GM13977 (cell line): Measurements from ENCODE around the gene AKNAD1.

Source experiments
- DNase-seq: peaks from one replicate; pipeline ENCODE4 v3.0.0; 2012; ENCODE audit warnings: low spot score
- CTCF ChIP-seq: IDR thresholded peaks from 2 replicates; pipeline ENCODE4 v1.5.1; 2012; ENCODE audit warnings: mild to moderate bottlenecking, control low read depth; ENCODE audit not compliant: insufficient read depth; ENCODE audit errors: extremely low read depth, missing control alignments
- in situ Hi-C: fragments of 300-500 bp; cut with MboI; formaldehyde crosslinking; loops from one replicate; pipeline ENCODE4 v1.12.0; 2022; ENCODE audit warnings: low sequenced_read_pairs, low pct_unique_long_range_greater_than_20kb, mixed read lengths, inconsistent platforms; ENCODE audit not compliant: unreplicated experiment

AKNAD1 gene

DNA sequence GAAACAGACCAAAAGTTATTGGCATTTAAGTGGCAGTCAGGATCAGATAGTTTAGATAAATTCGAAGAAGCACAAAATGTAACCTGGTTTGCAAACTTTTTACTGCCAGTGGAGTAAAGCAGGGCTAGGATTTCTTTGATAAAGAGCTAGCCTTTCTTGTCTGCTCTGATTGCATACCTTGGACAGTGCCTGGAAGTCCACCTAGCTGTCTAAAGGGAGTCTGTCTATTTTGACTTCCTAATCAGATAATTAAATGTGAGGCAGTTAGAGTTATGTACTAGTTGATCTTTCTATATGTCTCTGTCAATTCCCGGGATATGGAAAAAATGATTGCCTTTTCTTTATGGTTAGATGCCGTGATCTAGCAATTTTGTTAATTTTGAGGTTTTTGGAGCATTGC lies 24.0 kb upstream of the AKNAD1 start:
- DNase-seq, result no peak
- in situ Hi-C loops, result no loop called here
- no peak for TF ChIP-seq CTCF

DNA sequence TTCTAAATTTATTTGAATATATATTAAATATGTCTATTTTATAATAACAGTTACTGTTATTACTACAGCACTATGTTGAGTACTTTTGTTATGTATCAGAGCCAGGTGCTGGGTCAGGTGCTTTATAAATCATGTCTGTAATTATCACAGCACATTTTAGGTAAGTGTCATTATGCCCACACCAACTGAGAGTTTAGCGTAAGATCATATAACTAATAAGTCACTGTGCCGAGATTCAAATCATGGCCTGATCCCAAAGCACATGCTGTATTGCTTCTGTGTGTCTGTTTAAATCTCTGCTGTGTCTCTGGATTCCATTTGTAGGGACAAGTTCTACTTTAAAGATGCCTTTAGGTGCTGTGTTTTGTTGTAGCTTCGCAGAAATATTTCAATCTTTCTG lies 21.8 kb upstream of the AKNAD1 start:
- TF ChIP-seq CTCF, result no peak
- no peak for DNase-seq
- in situ Hi-C loops, result no loop called here

DNA sequence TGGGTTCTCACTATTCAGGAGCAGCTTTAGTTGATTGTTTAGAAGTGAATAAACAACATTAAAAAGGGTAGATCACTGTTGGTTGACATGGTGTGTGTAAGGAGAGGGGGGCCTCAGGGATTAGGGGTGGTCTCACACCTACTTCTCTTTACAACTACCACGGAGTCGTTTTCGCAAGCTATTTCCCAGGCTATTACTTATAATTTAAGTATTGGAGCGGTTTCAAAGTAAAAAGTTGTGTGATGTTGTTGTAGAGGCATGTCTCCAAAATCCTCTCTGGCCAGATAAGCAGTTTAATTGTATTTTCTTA lies 21.2 kb upstream of the AKNAD1 start:
- in situ Hi-C loops, result no loop called here
- TF ChIP-seq CTCF, result no peak
- no peak for DNase-seq

GRCh38 chr1:108877348-108878159 lies 20.7 kb upstream of the AKNAD1 start:
- in situ Hi-C loops, result no loop called here
- TF ChIP-seq CTCF, result no peak
- peak; percentile 28 for DNase-seq

- no peak for DNase-seq
- TF ChIP-seq CTCF, result no peak
- in situ Hi-C loops, result no loop called here
These were observed 14.3 kb upstream of the AKNAD1 start for GRCh38 chr1:108871050-108871724.

GRCh38 chr1:108865316-108865910 lies 8.5 kb upstream of the AKNAD1 start:
- in situ Hi-C loops, result no loop called here
- DNase-seq, result no peak
- no peak for TF ChIP-seq CTCF
